ENCODE results near the gene UHMK1. TPM values are rescaled to one million over a fixed set of nuclear protein-coding genes. Genes with fewer than 3 reads are reported as not detected.
A peak's percentile ranks its signal among the peaks of the same experiment; 100 is the strongest.
"Not testable (repeated sequence)": the region's sequence is repeated elsewhere in the genome, so short reads cannot be mapped to it uniquely, and the experiment has no call there.

UHMK1 gene
- total RNA-seq (2014; rRNA removed; shearing (Covaris generic)) = 44.4 and 52.3 TPM in 2 replicates

GRCh38 chr1:162497723-162498495 is at the start of gene UHMK1:
TSS of gene UHMK1 (plus strand) at chr1:162497818. CDS start at chr1:162498001, 183 bp downstream.
- DNase-seq (ENCODE audit: low spot score) = peak; percentile 87

GRCh38 chr1:162454361-162454760 is 43.3 kb upstream of the UHMK1 start:
- not testable (repeated sequence) for DNase-seq (ENCODE audit: low spot score)

GRCh38 chr1:162456323-162456722 is 41.3 kb upstream of the UHMK1 start:
- DNase-seq (ENCODE audit: low spot score) = no peak

DNA sequence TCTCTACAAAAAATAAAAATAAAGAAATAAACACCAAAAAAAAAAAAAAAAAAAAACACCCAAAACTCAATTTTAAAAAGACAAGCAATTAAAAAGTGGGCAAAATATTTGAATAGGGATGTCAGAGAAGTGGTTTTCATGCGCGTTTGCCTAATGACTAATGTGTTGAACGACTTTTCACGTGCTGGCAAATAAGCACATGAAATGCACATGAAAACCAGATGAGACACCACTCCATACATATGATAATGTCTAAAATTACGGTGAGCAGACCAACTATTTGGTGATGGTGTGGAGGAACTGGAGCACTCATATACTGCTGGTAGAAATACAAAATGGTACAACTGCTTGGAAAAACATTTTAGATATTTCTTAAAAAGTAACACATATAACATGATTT is 39.4 kb upstream of the UHMK1 start:
- DNase-seq (ENCODE audit: low spot score) = no peak

DNA sequence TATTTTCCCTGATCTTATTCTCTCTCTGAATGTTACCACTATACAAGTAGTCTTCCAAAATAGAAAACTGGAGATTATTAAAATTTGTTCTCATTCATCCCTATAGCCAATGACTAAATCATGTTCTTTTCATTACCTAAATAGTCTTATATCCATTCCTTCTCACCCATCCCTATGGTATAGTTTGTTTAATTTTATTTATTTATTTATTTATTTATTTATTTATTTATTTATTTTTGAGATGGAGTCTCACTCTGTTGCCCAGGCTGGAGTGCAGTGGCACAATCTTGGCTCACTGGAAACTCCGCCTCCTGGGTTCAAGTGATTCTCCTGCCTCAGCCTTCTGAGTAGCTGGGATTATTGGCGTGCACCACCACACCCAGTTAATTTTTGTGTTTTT is 35.2 kb upstream of the UHMK1 start:
- not testable (repeated sequence) for DNase-seq (ENCODE audit: low spot score)

DNA sequence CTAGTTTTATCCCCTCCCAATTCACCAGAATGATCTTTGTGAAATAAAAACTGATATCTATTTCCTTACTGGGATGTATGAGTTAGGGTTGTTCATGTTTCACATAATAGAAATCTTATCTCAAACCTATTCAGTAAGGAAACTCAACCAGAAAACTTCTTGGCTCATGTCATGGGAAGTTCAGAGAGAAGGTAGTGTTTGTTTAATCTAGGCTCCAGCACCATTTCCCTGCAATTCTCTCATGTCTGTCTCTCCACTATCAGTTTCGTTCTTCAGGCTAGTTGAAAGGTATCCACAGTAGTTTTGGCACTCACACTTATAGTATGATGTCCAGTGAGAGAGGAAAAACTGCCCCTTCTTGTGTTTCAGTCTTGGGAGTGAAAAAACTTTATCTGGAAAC is 34.6 kb upstream of the UHMK1 start:
- DNase-seq (ENCODE audit: low spot score) = no peak

DNA sequence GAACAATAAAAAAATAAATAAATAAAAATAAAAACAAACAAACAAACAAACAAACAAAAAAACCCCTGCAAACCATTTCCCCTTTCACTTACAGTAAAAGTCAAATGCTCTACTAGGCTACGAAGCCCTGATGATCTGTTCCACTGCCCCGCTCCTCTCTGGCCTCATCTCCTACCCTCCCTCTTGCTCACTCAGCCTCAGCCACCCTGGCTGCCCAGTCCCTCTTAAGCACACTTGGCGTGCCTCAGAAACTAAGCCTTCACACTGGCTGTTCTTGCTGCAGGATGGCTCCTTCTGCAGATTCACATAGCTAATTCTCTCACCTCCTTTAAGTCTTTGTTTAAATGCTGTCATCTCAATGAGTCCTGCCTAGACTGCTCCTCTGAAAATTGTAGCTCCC is 30.8 kb upstream of the UHMK1 start:
- DNase-seq (ENCODE audit: low spot score) = no peak

- no peak for DNase-seq (ENCODE audit: low spot score)
Observed at GRCh38 chr1:162470216-162470615, 27.4 kb upstream of the UHMK1 start.

- no peak for DNase-seq (ENCODE audit: low spot score)
Observed at GRCh38 chr1:162471290-162471853, 26.2 kb upstream of the UHMK1 start.

DNA sequence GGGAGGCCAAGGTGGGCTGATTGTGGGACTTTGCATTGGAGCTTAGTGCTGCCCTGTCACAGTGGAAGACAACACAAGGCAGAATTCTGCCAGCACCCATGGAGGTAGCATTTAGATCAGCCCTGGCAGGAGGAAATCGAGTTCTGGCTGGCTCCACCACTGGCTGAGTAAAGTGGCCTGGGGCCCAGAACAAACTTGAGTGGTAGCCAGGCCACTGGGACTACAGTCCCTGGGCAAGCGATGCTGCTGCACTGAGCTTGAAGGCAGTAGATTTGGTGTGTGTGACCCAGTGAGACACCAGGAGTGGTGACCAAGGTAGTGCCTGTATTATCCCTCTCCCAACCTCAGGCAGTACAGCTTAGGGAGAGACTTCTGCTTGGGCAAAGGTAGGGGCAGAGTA is 22.5 kb upstream of the UHMK1 start:
- no peak for DNase-seq (ENCODE audit: low spot score)

DNA sequence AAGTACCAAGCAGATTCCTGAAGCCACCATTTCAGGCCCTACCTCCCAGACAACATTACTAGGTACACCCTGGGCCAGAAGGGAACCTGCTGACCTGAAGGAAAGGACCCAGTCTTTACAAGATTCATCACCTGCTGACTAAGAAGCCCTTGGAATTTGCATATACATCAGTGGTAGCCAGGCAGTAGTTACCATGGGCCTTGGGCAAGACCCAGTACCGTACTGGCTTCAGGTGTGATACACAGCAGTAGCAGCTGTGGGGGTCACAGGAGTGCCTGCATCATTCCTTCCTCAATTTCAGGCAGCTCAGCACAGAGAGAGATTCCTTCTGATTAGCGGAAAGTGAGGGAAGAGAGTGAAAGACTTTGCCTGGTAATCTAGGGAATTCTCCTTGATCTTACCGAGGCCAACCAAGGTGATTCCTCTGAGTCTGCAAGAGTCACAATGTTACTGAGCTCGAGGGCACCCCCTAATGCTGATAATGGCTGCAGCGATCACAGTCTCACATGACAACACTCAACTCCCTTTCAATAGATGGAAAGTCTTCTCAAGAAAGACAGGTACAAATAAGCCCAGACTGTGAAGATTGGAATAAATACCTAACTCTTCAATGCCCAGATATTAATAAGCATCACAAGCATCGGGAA is 22.0 kb upstream of the UHMK1 start:
- DNase-seq (ENCODE audit: low spot score) = no peak

DNA sequence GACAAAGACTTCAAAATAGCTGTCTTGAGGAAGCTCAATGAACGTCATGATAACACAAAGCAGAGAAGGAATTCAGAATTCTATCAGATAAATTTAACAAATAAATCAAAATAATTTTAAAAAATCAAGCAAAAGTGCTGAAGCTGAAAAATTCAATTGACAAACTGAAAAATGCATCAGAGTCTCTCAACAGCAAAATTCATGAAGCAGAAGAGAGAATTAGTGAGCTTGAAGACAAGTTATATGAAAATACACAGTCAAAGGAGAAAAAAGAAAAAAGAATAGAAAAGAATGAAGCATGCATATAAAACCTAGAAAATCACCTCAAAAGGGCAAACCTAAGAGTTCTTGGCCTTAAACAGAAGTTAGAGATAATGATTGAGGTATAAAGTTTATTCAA is 21.0 kb upstream of the UHMK1 start:
- DNase-seq (ENCODE audit: low spot score) = no peak

- DNase-seq (ENCODE audit: low spot score) = no peak
Observed at GRCh38 chr1:162485236-162485635, 12.4 kb upstream of the UHMK1 start.

GRCh38 chr1:162487241-162487640 is 10.4 kb upstream of the UHMK1 start:
- DNase-seq (ENCODE audit: low spot score) = no peak

DNA sequence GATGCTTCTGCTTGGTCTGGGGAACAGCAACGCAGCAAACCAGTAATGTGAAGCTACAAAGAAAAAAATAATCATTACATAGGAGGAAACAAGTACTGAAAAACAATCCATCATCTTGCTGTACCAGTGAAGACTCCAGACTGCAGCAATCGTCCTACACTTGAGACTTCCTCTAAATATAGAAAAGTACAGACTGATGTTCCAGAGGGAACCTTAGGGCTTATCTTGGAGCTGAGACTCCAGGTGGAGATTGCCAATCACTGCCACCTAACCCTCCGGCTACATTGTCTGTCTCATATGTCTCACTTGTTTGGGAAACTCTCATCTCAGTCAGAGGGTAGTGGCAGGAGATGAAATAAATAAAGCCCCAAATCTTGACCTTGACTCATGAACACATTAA is 9.4 kb upstream of the UHMK1 start:
- no peak for DNase-seq (ENCODE audit: low spot score)

DNA sequence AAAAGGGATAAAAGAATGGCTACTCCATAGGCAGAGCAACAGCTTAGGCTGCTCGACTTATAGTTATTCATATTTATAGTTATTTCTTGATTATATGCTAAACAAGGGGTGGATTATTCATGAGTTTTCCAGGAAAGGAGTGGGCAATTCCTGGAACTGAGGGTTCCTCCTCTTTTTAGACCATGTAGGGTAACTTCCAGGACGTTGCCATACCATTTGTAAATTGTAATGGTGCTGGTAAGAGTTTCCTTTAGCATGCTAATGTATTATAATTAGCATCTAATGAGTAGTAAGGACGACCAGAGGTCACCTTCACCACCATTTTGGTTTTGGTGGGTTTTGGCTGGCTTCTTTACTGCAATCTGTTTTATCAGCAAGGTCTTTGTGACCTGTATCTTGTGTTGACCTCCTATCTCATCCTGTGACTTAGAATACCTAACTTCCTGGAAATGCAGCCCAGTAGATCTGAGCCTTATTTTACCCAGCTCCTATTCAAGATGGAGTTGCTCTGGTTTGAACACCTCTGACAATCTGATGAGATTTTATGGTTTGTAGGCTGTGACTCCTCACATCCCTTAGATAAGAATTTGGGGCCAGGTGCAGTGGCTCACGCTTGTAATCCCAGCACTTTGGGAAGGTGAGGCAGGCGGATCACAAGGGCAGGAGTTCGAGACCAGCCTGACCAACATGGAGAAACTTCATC is 1.9 kb upstream of the UHMK1 start:
- not testable (repeated sequence) for DNase-seq (ENCODE audit: low spot score)

DNA sequence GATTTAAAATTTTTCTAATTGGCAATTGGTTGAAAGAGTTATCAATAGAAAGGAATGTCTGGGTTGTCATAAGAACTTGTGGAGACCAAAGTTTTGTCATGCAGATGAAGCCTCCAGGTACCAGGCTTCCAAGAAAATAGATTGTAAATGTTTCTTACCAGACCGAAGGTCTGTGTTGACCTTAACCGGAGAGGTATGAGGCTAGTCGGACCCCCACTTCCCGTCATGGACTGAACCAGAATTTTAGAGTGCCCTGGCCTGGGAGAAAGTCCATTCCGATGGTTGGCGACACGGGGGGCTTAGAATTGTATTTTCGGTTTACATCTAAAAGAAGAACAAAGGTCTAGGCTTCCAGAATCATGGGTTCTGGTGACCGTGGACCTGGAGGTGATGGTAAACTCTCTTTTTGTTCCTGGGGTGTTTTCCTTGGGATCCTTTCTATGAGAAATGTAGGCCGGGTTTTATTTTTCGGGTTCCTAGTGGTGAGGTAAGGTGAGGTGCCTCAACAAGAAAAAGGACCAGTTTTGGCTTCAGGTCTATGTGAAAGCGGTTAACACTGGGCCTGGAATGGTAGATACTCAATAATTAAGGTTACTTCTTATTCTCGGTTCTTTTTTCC is 405 bp upstream of the UHMK1 start:
- DNase-seq (ENCODE audit: low spot score) = no peak

- no peak for DNase-seq (ENCODE audit: low spot score)
Observed at GRCh38 chr1:162498496-162498810, 835 bp downstream of the UHMK1 start.

DNA sequence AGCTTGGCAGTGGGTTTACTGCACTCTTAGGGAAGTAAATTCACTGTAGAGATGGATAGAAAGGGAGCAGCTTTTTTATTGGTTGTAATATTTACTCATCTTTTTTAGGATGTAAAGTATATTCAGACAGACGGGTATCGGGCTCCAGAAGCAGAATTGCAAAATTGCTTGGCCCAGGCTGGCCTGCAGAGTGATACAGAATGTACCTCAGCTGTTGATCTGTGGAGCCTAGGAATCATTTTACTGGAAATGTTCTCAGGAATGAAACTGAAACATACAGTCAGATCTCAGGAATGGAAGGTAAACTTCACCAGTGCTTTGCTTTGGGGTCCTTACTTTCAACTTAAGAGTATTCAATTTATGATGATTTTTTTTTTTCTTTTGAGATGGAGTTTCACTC is 3.2 kb downstream of the UHMK1 start:
- DNase-seq (ENCODE audit: low spot score) = no peak

GRCh38 chr1:162502077-162502476 is 4.5 kb downstream of the UHMK1 start:
- no peak for DNase-seq (ENCODE audit: low spot score)

- DNase-seq (ENCODE audit: low spot score) = no peak
Observed at GRCh38 chr1:162502928-162503327, 5.3 kb downstream of the UHMK1 start.

DNA sequence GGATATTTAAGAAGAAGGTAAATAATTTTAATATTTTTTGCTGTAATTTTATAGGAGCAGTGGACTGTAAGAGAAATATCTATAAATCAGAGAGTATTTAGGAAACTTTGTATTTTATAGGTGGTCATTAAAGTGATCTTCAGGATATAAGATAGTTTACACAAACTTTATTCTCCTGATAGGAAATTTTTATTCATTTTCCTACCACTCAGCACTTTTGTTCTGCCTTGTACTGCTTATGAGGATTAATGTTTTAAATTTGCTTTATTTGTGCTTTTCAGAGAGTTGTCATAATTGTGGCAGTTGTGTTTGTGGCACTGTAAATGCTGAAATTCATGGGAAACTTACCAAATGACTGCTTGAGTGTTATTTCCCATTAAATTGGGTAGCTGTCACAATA is 29.7 kb downstream of the UHMK1 start:
- DNase-seq (ENCODE audit: low spot score) = no peak
